GM12873 (cell line): ENCODE results near the gene NDUFB8.
A peak's percentile ranks its signal among the peaks of the same experiment; 100 is the strongest.

ENCODE experiments used
- TF ChIP-seq, protein P1 (sequence below): IDR thresholded peaks from 2 replicates; pipeline ENCODE4 v1.5.1; 2012; ENCODE audit warnings: low read depth, mild to moderate bottlenecking, moderate library complexity, low read length, control low read depth; ENCODE audit not compliant: insufficient read depth; ENCODE audit errors: missing control alignments

Gene NDUFB8

DNA sequence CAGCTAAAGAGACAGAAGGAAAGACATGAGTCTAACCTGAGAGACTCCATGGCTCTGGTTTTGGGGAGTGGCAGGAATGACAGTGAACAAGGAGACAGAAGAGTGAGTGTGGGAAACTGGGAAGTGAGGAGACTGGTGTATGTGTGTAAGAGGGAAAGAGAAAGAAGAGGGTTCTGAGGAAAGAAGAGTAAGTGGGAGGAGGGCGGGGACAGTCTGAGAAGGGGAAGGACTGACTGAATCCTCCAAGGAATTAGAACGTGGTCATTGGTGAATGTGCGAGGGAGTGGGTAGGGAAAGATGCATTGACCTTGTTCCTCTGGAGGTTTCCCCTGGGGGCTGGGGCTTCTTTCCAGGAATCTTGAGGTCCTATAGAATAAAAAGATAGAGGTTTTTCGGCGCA lies 40.3 kb downstream of the NDUFB8 start:
- TF ChIP-seq, protein P1, sequence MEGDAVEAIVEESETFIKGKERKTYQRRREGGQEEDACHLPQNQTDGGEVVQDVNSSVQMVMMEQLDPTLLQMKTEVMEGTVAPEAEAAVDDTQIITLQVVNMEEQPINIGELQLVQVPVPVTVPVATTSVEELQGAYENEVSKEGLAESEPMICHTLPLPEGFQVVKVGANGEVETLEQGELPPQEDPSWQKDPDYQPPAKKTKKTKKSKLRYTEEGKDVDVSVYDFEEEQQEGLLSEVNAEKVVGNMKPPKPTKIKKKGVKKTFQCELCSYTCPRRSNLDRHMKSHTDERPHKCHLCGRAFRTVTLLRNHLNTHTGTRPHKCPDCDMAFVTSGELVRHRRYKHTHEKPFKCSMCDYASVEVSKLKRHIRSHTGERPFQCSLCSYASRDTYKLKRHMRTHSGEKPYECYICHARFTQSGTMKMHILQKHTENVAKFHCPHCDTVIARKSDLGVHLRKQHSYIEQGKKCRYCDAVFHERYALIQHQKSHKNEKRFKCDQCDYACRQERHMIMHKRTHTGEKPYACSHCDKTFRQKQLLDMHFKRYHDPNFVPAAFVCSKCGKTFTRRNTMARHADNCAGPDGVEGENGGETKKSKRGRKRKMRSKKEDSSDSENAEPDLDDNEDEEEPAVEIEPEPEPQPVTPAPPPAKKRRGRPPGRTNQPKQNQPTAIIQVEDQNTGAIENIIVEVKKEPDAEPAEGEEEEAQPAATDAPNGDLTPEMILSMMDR, result no peak

GRCh38 chr10:100487529-100487928 lies 42.1 kb downstream of the NDUFB8 start:
- TF ChIP-seq, protein P1, result no peak

DNA sequence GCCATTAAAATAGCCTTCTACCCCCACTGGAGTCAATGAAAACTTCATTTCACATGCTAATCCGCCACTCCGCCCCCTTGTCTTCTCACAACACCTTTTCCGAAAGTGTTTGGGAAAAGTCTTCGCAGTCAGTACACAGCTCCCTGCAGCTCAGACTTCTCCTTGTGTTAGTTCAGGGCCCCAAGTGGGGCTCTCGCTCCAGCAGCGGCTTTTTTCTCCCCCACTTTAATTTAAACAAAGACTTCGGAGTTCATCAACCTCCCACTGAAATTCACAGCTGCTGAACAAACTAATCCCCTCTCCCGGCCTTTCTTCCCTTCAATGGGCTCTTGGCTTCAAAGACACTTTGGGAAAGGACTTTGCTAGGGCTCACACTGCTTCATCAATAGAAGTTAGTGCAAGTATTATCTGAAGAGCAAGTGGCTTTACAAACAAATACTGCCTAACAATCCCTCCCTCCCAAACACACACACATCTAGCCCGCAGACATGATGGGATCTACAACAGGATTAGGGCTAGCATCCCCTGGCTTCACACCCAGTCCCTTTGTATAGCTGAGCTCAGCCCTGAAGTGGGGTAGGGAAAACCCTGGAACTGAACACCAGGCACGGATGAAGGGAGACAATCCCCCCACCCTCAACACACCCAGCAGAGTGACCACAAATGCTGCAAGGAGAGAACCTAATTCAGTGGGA lies 43.7 kb downstream of the NDUFB8 start:
- TF ChIP-seq, protein P1, result no peak

- TF ChIP-seq, protein P1, result no peak
Observed at GRCh38 chr10:100485366-100485765, 44.3 kb downstream of the NDUFB8 start.

- TF ChIP-seq, protein P1, result no peak
Observed at GRCh38 chr10:100483876-100484666, 45.6 kb downstream of the NDUFB8 start.

DNA sequence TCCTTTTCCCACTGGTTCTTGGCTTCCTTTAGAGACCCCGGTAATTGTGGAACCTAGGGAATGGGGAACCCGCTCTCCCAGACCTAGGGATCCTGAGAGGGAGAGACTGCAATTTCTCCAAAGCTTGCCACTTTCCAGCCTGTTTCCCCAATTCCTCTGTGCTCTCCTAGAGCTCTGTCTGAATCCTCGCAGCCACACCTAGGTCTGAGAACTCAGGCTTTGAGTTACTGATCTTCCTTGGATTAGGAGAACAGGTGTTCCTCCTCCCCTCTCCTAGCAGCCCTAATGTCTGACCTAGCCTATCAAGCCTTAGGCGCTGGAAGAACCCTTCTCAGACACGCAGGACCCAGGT lies 46.9 kb downstream of the NDUFB8 start:
- TF ChIP-seq, protein P1, result no peak

- TF ChIP-seq, protein P1, result peak; percentile 88
Observed at GRCh38 chr10:100482181-100482833, 47.4 kb downstream of the NDUFB8 start.
